ENCODE data around the gene GPR45. TPM values are rescaled to one million over a fixed set of nuclear protein-coding genes. Genes with fewer than 3 reads are reported as not detected.

Gene GPR45
- total RNA-seq, 1 experiment from 2014 or later = not detected

DNA sequence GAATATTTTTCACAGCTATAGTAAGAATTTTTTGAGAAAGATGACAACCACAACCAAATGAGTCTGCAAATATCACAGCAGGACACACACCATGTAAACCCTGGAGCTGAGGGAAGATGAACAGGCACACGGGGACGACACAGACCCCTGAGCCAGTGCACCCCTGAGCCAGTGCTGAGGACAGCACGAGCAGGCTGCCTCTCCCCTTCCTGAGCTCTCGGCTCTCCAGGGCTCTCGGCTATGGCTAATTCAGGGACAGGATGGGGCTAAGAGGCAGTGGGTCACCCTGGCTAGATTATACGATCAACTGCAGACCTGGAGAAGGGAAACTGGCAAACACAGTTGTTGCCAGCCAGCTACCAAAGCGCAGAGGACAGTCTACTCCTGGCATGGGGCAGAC lies 46.6 kb downstream of the GPR45 start:
- POLR2A ChIA-PET = no interaction called here
- no TSS peak for BruUV-seq (replicated peaks)

GRCh38 chr2:105290981-105291660 lies 49.6 kb downstream of the GPR45 start:
- peaks cover 8% of the 10 kb centered on the region for H3K4me1 Mint-ChIP-seq (ENCODE audit: insufficient read depth, unreplicated experiment)
- CTCF ChIA-PET = no interaction called here
- TF ChIP-seq CTCF (IDR thresholded peaks at IDR 0.05; ENCODE audit: unreplicated experiment) = no peak
- H3K27me3 Mint-ChIP-seq (ENCODE audit: insufficient read depth, unreplicated experiment) = no peaks in the 10 kb centered on the region
- peak; percentile 5 for DNase-seq (ENCODE audit: unreplicated experiment)
- intact Hi-C loops (cut with micrococcal nuclease) = no loop called here
- POLR2A ChIA-PET = no interaction called here
- no peak overlapping the region for H3K4me3 Mint-ChIP-seq (ENCODE audit: unreplicated experiment)
- H3K27ac Mint-ChIP-seq (ENCODE audit: low read depth, unreplicated experiment) = peak overlapping the region; percentile 58
- BruUV-seq (replicated peaks) = no TSS peak
- H3K36me3 Mint-ChIP-seq (ENCODE audit: insufficient read depth, unreplicated experiment) = peaks cover 41% of the 10 kb centered on the region
- H3K9me3 Mint-ChIP-seq (ENCODE audit: unreplicated experiment) = no peaks in the 10 kb centered on the region

More for the DNA sequence above, 46.6 kb downstream of the GPR45 start:
- intact Hi-C loops (cut with micrococcal nuclease) = no loop called here
- H3K36me3 Mint-ChIP-seq (ENCODE audit: insufficient read depth, unreplicated experiment) = peaks cover 42% of the 10 kb centered on the region
- H3K27ac Mint-ChIP-seq (ENCODE audit: low read depth, unreplicated experiment) = no peak overlapping the region
- CTCF ChIA-PET = interaction anchor here (0.7 to 1.4 kb wide), 4 partner anchors 11 to 234 kb away, joined by 3 to 5 read pairs (median 3); no protein-coding TSS in a partner anchor
- TF ChIP-seq CTCF (IDR thresholded peaks at IDR 0.05; ENCODE audit: unreplicated experiment) = no peak
- no peak for DNase-seq (ENCODE audit: unreplicated experiment)
- no peaks in the 10 kb centered on the region for H3K27me3 Mint-ChIP-seq (ENCODE audit: insufficient read depth, unreplicated experiment)
- no peak overlapping the region for H3K4me3 Mint-ChIP-seq (ENCODE audit: unreplicated experiment)
- peaks cover 8% of the 10 kb centered on the region for H3K4me1 Mint-ChIP-seq (ENCODE audit: insufficient read depth, unreplicated experiment)
- H3K9me3 Mint-ChIP-seq (ENCODE audit: unreplicated experiment) = no peaks in the 10 kb centered on the region

DNA sequence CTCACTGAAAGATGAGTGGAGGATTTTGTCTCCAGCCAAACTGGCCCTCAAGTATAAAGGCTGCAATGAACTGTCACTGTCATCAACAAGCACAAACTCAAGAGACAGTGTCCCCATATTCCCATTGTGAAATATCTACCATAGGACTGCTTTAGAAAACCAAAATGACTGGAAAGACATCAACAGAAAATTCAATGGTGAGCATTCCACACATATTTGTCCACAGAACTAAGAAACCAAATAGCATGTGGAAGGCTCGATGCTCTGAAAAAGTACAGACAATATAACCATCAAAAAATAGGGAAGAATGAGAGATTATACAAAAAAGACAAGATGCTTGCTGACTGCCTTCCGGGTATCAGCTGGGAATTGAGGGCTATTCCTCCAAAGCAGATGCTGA lies 50.4 kb downstream of the GPR45 start:
- intact Hi-C loops (cut with micrococcal nuclease) = no loop called here
- peaks cover 10% of the 10 kb centered on the region for H3K4me1 Mint-ChIP-seq (ENCODE audit: insufficient read depth, unreplicated experiment)
- peaks cover 42% of the 10 kb centered on the region for H3K36me3 Mint-ChIP-seq (ENCODE audit: insufficient read depth, unreplicated experiment)
- no TSS peak for BruUV-seq (replicated peaks)
- ChIA-PET CTCF (interaction anchor here (0.7 to 4.0 kb wide), 5 partner anchors 10 to 263 kb away, joined by 3 to 20 read pairs (median 4); no protein-coding TSS in a partner anchor), POLR2A (interaction anchor here (0.7 to 1.2 kb wide), 2 partner anchors 254 to 558 kb away, joined by 3 read pairs; partner anchors contain the start of gene MRPS9)
- no peak for TF ChIP-seq CTCF (IDR thresholded peaks at IDR 0.05; ENCODE audit: unreplicated experiment)
- no peak overlapping the region for H3K27ac Mint-ChIP-seq (ENCODE audit: low read depth, unreplicated experiment)
- DNase-seq (ENCODE audit: unreplicated experiment) = no peak
- no peak overlapping the region for H3K4me3 Mint-ChIP-seq (ENCODE audit: unreplicated experiment)
- no peaks in the 10 kb centered on the region for H3K27me3 Mint-ChIP-seq (ENCODE audit: insufficient read depth, unreplicated experiment)
- no peaks in the 10 kb centered on the region for H3K9me3 Mint-ChIP-seq (ENCODE audit: unreplicated experiment)

Other genes with a start within 250 kb of the GPR45 start
- 30.4 and 40.0 TPM in 2 replicates for gene MRPS9, start 203.7 kb upstream of the GPR45 start, total RNA-seq (2022)
- 16.8 and 19.3 TPM in 2 replicates for gene TGFBRAP1, start 88.0 kb downstream of the GPR45 start, total RNA-seq (2022)
- 24.2 and 24.5 TPM in 2 replicates for gene C2orf49, start 95.8 kb downstream of the GPR45 start, total RNA-seq (2022)
- gene FHL2, start 157.3 kb downstream of the GPR45 start, total RNA-seq (2022) = 77.3 and 93.2 TPM in 2 replicates

Measured in MCF 10A (cell line).